ENCODE data around the gene SP110. TPM values are rescaled to one million over a fixed set of nuclear protein-coding genes. Genes with fewer than 3 reads are reported as not detected.

The SP110 gene
- total RNA-seq, 2 donors from 2014 or later, result 10.8 to 11.6 TPM

DNA sequence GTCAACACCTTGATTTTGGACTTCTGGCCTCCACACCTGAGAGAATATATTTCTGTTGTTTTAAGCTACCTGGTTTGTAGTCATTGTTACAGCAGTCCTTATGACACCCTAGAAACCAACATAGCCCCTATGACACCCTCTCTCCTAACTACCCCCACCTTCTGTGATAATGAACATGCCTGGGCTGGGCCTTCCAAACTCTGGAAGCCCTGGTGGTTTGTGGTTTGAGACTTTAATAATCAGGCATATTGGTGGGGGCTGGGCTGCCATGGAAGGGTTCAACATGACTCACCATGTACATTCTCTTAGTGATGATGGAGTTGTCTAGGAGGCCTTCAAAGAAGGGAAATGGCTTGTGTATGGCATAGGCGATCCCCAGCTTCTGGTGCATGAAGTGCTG lies 3.3 kb downstream of the SP110 start:
- H3K27ac ChIP-seq, result no peak overlapping the region
- H3K4me3 ChIP-seq, result no peak overlapping the region
- no peak overlapping the region for H3K9ac ChIP-seq (ENCODE audit: low read depth in 2 of 2, low read length in 2 of 2)
- DNase-seq, result no peak
- intact Hi-C loops (cut with DNase I), result no loop called here
- H3K36me3 ChIP-seq, result peaks cover 4% of the 10 kb centered on the region
- TF ChIP-seq, protein P1, sequence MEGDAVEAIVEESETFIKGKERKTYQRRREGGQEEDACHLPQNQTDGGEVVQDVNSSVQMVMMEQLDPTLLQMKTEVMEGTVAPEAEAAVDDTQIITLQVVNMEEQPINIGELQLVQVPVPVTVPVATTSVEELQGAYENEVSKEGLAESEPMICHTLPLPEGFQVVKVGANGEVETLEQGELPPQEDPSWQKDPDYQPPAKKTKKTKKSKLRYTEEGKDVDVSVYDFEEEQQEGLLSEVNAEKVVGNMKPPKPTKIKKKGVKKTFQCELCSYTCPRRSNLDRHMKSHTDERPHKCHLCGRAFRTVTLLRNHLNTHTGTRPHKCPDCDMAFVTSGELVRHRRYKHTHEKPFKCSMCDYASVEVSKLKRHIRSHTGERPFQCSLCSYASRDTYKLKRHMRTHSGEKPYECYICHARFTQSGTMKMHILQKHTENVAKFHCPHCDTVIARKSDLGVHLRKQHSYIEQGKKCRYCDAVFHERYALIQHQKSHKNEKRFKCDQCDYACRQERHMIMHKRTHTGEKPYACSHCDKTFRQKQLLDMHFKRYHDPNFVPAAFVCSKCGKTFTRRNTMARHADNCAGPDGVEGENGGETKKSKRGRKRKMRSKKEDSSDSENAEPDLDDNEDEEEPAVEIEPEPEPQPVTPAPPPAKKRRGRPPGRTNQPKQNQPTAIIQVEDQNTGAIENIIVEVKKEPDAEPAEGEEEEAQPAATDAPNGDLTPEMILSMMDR (IDR thresholded peaks at IDR 0.05), result no peak
- peaks cover 4% of the 10 kb centered on the region for H3K4me1 ChIP-seq
- H3K27me3 ChIP-seq, result no peaks in the 10 kb centered on the region
- H3K9me3 ChIP-seq, result no peaks in the 10 kb centered on the region

DNA sequence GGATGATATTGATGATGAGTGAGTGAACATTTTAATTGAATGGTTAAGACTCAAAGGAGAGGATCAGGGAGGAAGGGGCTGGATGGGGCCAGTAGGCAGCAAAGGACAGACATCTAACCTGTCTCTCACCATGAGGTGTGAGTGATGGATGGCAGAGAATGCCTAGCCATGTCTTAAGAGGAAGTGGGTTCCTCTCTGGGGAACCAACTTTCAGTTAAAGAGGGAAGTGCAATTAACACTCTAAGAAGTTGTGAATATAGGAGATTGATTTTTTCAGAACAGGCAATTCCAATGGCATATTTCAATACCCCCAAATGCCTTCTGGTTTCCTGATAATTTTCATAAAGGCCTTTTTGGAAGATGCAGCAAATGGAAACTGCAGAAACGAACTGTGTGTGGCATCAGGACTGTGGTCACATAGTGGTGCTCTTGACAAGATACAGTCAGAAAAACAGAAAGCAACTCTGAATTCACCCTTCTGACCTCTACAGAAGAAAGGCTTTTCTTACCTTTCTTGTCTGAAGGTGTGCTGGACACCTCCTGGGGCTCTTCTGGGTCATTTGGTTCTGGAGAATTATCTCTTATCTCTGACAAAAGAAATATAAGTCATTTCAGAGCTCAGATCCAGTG lies 10.2 kb downstream of the SP110 start:
- no peak for DNase-seq
- H3K9ac ChIP-seq (ENCODE audit: low read depth in 2 of 2, low read length in 2 of 2), result no peak overlapping the region
- no peak overlapping the region for H3K27ac ChIP-seq
- intact Hi-C loops (cut with DNase I), result no loop called here
- no peaks in the 10 kb centered on the region for H3K9me3 ChIP-seq
- no peaks in the 10 kb centered on the region for H3K4me1 ChIP-seq
- no peaks in the 10 kb centered on the region for H3K27me3 ChIP-seq
- H3K36me3 ChIP-seq, result no peaks in the 10 kb centered on the region
- TF ChIP-seq, protein P1 (IDR thresholded peaks at IDR 0.05), result no peak
- H3K4me3 ChIP-seq, result no peak overlapping the region

DNA sequence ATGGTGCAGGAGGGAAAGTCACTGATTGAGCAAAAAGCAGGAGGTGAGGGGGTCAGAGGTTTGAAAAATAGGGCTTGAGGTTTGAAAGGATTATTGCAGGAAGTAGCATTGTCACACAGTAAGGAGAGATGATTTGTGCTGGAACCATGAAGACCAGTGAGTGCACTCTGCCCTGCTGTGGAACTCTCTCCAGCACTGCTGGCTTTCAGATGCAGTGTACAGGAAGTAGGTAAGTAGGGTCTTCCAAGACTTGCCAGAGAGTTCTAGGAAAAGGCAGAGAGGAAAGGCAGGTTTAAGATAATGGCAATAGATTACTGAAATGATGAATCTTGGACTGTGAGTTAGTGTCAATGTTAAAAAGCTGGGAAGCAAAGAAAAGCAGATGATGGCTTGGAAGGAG lies 11.2 kb downstream of the SP110 start:
- H3K27ac ChIP-seq, result no peak overlapping the region
- no peaks in the 10 kb centered on the region for H3K27me3 ChIP-seq
- intact Hi-C loops (cut with DNase I), result no loop called here
- no peaks in the 10 kb centered on the region for H3K9me3 ChIP-seq
- TF ChIP-seq, protein P1 (IDR thresholded peaks at IDR 0.05), result no peak
- H3K4me1 ChIP-seq, result no peaks in the 10 kb centered on the region
- H3K9ac ChIP-seq (ENCODE audit: low read depth in 2 of 2, low read length in 2 of 2), result no peak overlapping the region
- DNase-seq, result no peak
- no peaks in the 10 kb centered on the region for H3K36me3 ChIP-seq
- H3K4me3 ChIP-seq, result no peak overlapping the region

DNA sequence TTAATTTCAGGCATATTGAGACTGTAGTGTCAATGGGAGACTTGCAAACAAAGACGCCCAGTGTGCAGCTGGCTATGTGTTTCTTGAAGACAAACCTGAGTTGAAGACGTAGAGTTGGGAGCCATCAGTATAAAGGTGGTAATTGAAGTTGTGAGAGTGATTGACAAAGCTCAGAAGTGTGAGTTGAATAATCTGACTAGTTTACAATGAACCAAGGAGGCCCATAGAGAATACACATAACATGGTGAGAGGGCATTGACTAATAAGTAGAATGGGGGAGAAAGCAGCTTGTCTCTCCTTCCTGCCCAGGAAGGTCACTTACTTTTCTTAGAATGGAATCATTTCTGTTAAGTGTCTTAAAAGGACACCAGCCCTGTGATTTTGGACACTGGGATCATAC lies 14.1 kb downstream of the SP110 start:
- no peak overlapping the region for H3K27ac ChIP-seq
- no peak for DNase-seq
- TF ChIP-seq, protein P1 (IDR thresholded peaks at IDR 0.05), result no peak
- no peaks in the 10 kb centered on the region for H3K36me3 ChIP-seq
- intact Hi-C loops (cut with DNase I), result no loop called here
- no peaks in the 10 kb centered on the region for H3K27me3 ChIP-seq
- H3K9ac ChIP-seq (ENCODE audit: low read depth in 2 of 2, low read length in 2 of 2), result no peak overlapping the region
- H3K4me3 ChIP-seq, result no peak overlapping the region
- H3K9me3 ChIP-seq, result no peaks in the 10 kb centered on the region
- no peaks in the 10 kb centered on the region for H3K4me1 ChIP-seq

DNA sequence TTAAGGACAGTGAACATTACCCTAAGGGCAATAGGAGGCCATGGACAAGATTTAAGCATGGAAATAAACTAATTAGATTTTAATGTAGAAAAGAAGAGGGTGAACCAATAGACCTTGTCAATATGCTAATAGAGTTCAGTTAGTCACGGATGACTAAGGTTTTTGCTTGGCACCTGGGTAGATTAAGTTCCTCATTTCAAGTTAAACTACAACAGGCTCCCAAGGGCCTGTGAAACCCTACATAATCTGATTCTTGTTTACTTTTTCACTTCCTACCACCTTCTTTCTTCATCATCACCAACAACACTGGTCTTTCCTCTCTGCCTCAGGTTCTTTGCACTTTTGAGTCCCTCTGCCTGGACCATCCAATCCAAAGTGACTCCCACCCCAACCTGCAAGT lies 14.8 kb downstream of the SP110 start:
- no peaks in the 10 kb centered on the region for H3K9me3 ChIP-seq
- H3K27ac ChIP-seq, result no peak overlapping the region
- intact Hi-C loops (cut with DNase I), result no loop called here
- no peak overlapping the region for H3K9ac ChIP-seq (ENCODE audit: low read depth in 2 of 2, low read length in 2 of 2)
- TF ChIP-seq, protein P1 (IDR thresholded peaks at IDR 0.05), result no peak
- H3K4me1 ChIP-seq, result no peaks in the 10 kb centered on the region
- no peak overlapping the region for H3K4me3 ChIP-seq
- no peaks in the 10 kb centered on the region for H3K36me3 ChIP-seq
- DNase-seq, result no peak
- H3K27me3 ChIP-seq, result no peaks in the 10 kb centered on the region

All from colonic mucosa (tissue), 4 donors.